GM19395 (cell line): Measurements from ENCODE around the gene DCLRE1C.
A peak's percentile ranks its signal among the peaks of the same experiment; 100 is the strongest.
"Not testable (repeated sequence)": the region's sequence is repeated elsewhere in the genome, so short reads cannot be mapped to it uniquely, and the experiment has no call there.

ENCODE experiments used
- ATAC-seq: cut with Tn5 transposase; IDR thresholded peaks from one replicate; pipeline ENCODE4 v1.9.1; 2021; ENCODE audit warnings: mild to moderate bottlenecking, moderate library complexity; ENCODE audit not compliant: unreplicated experiment

DCLRE1C gene

GRCh38 chr10:14947268-14947667, 6.6 kb downstream of the DCLRE1C start:
- no peak for ATAC-seq

DNA sequence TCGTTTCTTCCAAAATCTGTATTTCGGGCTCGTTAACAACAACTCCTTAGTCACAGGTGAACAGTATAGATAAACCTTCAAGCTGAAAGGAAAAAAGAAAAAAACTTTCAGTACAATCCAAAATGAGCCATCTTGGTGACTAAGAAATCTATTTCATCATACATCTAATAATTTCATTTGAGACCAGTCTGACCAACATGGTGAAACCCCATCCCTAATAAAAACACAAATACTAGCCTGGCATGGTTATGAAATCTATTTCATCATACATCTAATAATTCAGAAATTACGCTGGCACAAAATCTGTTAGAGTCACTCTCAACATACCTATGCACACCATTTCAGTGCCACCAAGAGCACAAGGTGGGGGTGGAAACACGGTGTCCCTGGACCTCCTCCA, 8.8 kb downstream of the DCLRE1C start:
- ATAC-seq: no peak

- not testable (repeated sequence) for ATAC-seq
These were observed 11.0 kb downstream of the DCLRE1C start for GRCh38 chr10:14942950-14943338.

GRCh38 chr10:14942147-14942949, 11.5 kb downstream of the DCLRE1C start:
- ATAC-seq: peak; percentile 96

- not testable (repeated sequence) for ATAC-seq
These were observed 14.9 kb downstream of the DCLRE1C start for GRCh38 chr10:14938971-14939370.

- no peak for ATAC-seq
These were observed 17.3 kb downstream of the DCLRE1C start for GRCh38 chr10:14936584-14936983.

DNA sequence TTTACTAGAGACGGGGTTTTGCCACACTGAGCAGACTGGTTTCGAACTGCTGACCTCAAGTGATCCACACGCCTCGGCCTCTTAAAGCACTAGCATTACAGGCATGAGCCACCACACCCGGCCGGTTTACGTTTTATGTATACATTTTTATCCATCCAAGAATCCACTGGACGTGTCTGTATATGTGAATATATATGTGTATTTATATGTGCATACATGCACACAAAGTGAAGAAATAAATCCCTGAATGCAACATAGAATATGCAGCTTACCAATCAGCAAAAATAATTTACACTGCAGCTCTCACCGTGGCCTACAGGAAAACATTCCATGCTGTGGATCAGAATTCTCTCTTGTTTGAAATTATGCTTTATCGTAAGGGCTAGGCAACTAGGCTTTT, 23.3 kb downstream of the DCLRE1C start:
- ATAC-seq: no peak

DNA sequence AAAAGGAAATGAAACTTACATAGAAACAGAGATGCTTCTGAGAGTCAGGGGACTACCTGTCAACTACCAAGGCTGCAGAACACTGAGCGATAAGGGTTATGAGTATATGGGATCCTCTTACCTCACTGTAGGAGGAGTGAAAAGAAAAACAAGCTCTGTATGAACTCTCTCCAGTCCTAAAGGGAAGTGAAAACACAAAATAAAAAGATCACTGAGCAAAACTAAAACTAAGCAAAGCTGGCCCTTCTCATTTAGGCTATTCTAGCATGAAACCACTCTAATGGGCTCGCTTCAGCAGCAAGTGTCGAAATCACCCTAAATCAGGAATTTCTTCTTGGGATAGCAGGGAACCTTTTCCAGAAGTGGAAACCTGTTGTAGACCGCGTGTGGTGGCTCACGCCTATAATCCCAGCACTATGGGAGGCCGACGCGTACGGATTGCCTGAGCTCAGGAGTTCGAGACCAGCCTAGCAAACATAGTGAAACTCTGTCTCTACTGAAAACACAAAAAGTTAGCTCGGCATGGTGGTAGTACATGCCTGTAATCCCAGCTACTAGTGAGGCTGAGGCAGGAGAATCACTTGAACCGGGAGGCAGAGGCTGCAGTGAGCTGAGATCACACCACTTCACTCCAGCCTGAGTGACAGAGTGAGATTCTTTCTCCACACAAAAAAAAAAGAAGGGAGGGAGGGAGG, 27.0 kb downstream of the DCLRE1C start:
- peak; percentile 98 for ATAC-seq

DNA sequence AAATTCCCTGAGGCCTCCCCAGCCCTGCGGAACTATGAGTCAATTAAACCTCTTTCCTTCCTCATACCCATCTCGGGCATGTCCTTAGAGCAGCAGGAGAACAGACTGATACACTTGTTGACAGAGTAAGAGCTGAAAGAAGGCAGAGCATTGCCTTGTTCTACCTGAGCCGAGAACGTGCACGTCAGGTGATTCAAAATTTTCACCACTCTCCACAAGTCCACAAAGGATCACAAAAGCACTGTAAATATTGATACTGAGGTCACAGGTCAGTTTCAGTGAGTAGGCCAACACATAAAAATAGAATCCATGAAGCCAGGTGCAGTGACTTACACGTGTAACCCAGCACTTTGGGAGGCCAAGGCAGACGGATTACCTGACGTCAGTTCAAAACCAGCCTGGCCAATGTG, 27.8 kb downstream of the DCLRE1C start:
- peak; percentile 8 for ATAC-seq

- ATAC-seq: no peak
These were observed 28.6 kb downstream of the DCLRE1C start for GRCh38 chr10:14925268-14925667.

- ATAC-seq: no peak
These were observed 29.9 kb downstream of the DCLRE1C start for GRCh38 chr10:14924013-14924412.

- no peak for ATAC-seq
These were observed 34.9 kb downstream of the DCLRE1C start for GRCh38 chr10:14918964-14919363.

GRCh38 chr10:14917827-14918226, 36.1 kb downstream of the DCLRE1C start:
- ATAC-seq: no peak

- ATAC-seq: no peak
These were observed 37.3 kb downstream of the DCLRE1C start for GRCh38 chr10:14916600-14916999.

DNA sequence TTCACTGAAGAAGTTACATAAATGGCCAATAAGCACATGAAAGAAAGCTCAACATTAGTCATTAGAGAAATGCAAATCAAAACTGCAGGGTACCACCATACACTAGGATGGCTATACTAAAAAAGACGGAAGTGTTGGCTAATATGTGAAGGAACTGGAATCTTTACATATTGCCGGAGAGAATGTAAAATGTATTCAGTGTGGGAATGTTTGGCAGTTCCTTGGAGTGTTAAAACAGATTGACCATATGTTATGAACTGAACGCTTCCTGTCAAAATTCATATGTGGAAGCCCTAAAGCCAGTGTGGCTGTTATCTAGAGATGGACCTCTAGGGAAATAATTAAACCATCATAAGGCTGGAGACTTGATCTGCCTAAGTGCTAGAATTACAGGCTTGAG, 42.1 kb downstream of the DCLRE1C start:
- no peak for ATAC-seq

GRCh38 chr10:14910953-14911352, 42.9 kb downstream of the DCLRE1C start:
- ATAC-seq: no peak

DNA sequence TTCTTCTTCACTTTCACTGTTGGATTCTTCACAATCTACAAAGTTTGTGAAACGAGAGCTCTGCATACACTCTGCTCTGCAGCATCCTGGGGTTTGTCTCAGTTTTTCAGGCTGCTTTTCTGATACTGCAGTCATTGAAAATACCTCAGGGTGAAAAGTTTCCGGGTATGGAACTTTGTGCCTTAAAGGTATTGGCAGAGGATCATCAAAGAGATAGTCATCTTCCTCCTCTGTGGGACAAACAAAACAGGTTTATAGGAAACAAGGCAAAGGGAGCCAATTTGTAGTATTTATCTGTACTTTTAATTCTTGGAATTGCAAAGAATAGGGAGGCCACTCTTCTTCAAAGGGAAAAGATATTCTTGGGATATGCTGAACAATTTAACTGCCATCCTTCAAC, 44.8 kb downstream of the DCLRE1C start:
- ATAC-seq: no peak

DNA sequence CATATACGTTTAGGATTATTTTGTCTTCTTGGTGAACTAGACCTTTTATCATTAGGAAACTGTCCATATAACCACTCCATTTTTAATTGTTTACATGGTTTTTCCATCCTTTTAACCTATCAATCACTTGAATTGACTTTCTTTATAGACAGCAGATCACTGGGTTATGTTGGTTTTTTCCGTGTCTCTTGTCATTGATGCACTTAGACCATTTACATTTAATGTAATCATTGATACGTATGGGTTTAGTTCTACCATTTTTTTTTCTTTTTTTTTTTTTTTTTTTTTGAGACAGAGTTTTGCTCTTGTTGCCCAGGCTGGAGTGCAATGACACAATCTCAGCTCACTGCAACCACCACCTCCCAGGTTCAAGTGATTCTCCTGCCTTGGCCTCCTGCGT, 46.3 kb downstream of the DCLRE1C start:
- not testable (repeated sequence) for ATAC-seq

DNA sequence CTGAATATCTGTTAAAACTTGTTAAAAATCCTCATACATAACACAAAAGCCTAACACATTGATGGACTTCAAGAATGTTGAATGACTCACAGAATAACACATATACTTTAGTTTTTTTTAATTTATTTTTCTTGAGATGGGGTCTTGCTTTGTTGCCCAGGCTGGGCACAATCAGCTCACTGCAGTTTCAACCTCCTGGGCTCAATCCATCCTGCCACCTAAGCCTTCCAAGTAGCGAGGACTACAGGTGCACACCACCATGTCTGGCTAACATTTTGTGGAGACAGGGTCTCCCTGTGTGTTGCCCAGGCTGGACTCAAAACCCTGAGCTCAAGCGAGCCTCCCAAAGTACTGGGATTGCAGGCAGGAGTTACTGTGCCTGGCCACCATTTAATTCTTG, 47.1 kb downstream of the DCLRE1C start:
- no peak for ATAC-seq

DNA sequence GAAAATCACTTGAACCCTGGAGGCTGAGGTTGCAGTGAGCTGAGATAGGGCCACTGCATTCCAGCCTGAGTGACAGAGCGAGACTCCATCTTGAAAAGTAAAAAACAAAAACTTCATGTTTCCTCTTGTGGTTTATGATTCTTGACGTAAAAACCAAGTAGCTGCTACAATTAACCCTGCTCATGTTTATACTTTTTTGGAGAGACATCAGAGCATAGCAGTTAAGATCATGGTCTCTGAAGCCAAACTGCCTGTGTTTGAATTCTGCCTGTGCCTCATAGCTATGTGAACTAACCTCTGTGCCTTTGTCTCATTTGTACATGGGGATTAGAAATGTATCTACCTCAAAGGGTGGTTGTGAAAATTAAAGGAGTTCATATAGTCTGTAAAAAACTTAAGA, 48.0 kb downstream of the DCLRE1C start:
- no peak for ATAC-seq

DNA sequence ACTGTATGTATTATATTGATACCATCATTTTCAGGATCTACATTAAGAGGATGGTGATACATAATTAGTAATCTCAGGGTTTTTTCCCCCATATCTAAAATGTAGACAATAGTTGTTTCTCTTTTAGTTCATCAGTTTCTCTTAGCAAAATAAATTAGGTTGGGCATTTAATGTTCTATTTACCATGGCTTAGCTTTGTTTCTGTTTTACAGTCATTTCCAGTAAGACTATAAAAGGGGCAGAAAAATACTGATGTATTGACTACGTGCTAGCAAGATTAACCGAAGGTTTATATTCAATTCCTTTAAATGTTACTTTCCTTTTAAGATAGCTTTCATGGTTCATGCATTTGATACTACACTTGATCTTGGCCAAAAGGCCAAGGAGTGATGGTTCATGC, 49.0 kb downstream of the DCLRE1C start:
- no peak for ATAC-seq

- peak; percentile 70 for ATAC-seq
These were observed 49.6 kb downstream of the DCLRE1C start for GRCh38 chr10:14904316-14904732.
